Natural killer cell (primary cell): ENCODE results near the gene NAT9. TPM values are rescaled to one million over a fixed set of nuclear protein-coding genes. Genes with fewer than 3 reads are reported as not detected.

Experiments used
- ATAC-seq, 3 donors: fragments of 150-1000 bp in 2 of 3; fragments of 200-7000 bp in 1 of 3; cut with Tn5 transposase; 1 replicate in 1 of 3; 2 replicates in 2 of 3; pipeline ENCODE4 v1.10.0; 2021; ENCODE audit warnings: mild to moderate bottlenecking in 2 of 3, moderate library complexity in 2 of 3
- DNase-seq, 2 donors: peaks; one replicate each; pipeline versions ENCODE4 v3.0.0 to v3.0.0-alpha.2; 2013 to 2021; ENCODE audit warnings: mixed read lengths in 1 of 2
- H3K27ac ChIP-seq: one replicate; pipeline ENCODE4 v1.5.1; 2013; ENCODE audit warnings: mild to moderate bottlenecking, low read length
- H3K27me3 ChIP-seq: one replicate; pipeline ENCODE4 v1.6.1; 2013; ENCODE audit warnings: low read length; ENCODE audit not compliant: control insufficient read depth, insufficient read depth
- H3K36me3 ChIP-seq: one replicate; pipeline ENCODE4 v1.6.1; 2013; ENCODE audit warnings: low read length; ENCODE audit not compliant: control insufficient read depth, insufficient read depth
- H3K4me1 ChIP-seq: one replicate; pipeline ENCODE4 v1.6.1; 2013; ENCODE audit warnings: low read length; ENCODE audit not compliant: control insufficient read depth, insufficient read depth
- H3K4me3 ChIP-seq: one replicate; pipeline ENCODE4 v1.5.1; 2013; ENCODE audit warnings: low read length
- H3K9me3 ChIP-seq: one replicate; pipeline ENCODE4 v1.6.1; 2013; ENCODE audit warnings: low read length; ENCODE audit not compliant: control insufficient read depth, insufficient read depth
- H3K27ac Mint-ChIP-seq, 2 donors: one replicate each; pipeline ENCODE4 v1.8.0; 2022; ENCODE audit warnings: mild to moderate bottlenecking in 2 of 2, mixed read lengths in 2 of 2, moderate library complexity in 1 of 2
- H3K27me3 Mint-ChIP-seq, 2 donors: one replicate each; pipeline ENCODE4 v1.8.0; 2022; ENCODE audit warnings: low read depth in 2 of 2, mixed read lengths in 2 of 2
- H3K36me3 Mint-ChIP-seq: one replicate; pipeline ENCODE4 v1.8.0; 2022; ENCODE audit warnings: mixed read lengths
- H3K4me1 Mint-ChIP-seq, 2 donors: one replicate each; pipeline ENCODE4 v1.8.0; 2022; ENCODE audit warnings: mixed read lengths in 2 of 2
- H3K4me3 Mint-ChIP-seq: one replicate; pipeline ENCODE4 v1.8.0; 2022; ENCODE audit warnings: mild to moderate bottlenecking, moderate library complexity, mixed read lengths
- H3K9me3 Mint-ChIP-seq, 2 donors: one replicate each; pipeline ENCODE4 v1.8.0; 2022; ENCODE audit warnings: mixed read lengths in 2 of 2
- WGBS: methylation state at CpG from one replicate; pipeline ENCODE4 v1.1.7; 2013; ENCODE audit warnings: missing lambda C conversion rate; ENCODE audit not compliant: insufficient coverage; 5-methylcytosine and 5-hydroxymethylcytosine counted together
- intact Hi-C: fragments of 100-400 bp; cut with micrococcal nuclease; formaldehyde crosslinking; loops from one replicate; pipeline ENCODE4 v1.14.2; 2022
- total RNA-seq, 4 donors: library from RNA; stranded (reverse); fragments of 120-200 nt in 1 of 4; gene quantifications; one replicate each; pipeline versions ENCODE4 v1.2.3 to v1.2.4, GENCODE V29; 2013 to 2022
- TF ChIP-seq, protein P1 (sequence below): fragments of 200-600 bp; IDR thresholded peaks from one replicate; pipeline ENCODE4 v1.8.0; 2022; ENCODE audit warnings: antibody characterized with exemption

NAT9 gene
- total RNA-seq, 3 donors from 2014 or later (not counting 1 experiment from before 2014, with no cell fraction given): 20.0 to 27.2 (median 24.8) TPM

GRCh38 chr17:74815067-74815466 is 38.9 kb upstream of the NAT9 start:
- Mint-ChIP-seq H3K27me3 (no peaks in the 10 kb centered on the region), H3K4me1 (peaks cover 6 to 10% of the 10 kb centered on the region in 2 donors), H3K27ac (no peak overlapping the region), H3K36me3 (no peaks in the 10 kb centered on the region), H3K4me3 (no peak overlapping the region), H3K9me3 (no peaks in the 10 kb centered on the region)
- Histone ChIP-seq H3K27ac (no peak overlapping the region), H3K4me3 (no peak overlapping the region), H3K36me3 (peaks cover 32% of the 10 kb centered on the region), H3K9me3 (no peaks in the 10 kb centered on the region), H3K27me3 (no peaks in the 10 kb centered on the region), H3K4me1 (peaks cover 14% of the 10 kb centered on the region)
- WGBS: 98% methylated on average over 7 of the region's 7 CpGs
- TF ChIP-seq, protein P1, sequence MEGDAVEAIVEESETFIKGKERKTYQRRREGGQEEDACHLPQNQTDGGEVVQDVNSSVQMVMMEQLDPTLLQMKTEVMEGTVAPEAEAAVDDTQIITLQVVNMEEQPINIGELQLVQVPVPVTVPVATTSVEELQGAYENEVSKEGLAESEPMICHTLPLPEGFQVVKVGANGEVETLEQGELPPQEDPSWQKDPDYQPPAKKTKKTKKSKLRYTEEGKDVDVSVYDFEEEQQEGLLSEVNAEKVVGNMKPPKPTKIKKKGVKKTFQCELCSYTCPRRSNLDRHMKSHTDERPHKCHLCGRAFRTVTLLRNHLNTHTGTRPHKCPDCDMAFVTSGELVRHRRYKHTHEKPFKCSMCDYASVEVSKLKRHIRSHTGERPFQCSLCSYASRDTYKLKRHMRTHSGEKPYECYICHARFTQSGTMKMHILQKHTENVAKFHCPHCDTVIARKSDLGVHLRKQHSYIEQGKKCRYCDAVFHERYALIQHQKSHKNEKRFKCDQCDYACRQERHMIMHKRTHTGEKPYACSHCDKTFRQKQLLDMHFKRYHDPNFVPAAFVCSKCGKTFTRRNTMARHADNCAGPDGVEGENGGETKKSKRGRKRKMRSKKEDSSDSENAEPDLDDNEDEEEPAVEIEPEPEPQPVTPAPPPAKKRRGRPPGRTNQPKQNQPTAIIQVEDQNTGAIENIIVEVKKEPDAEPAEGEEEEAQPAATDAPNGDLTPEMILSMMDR: no peak
- no peak for ATAC-seq
- intact Hi-C loops: no loop called here
- no peak for DNase-seq

DNA sequence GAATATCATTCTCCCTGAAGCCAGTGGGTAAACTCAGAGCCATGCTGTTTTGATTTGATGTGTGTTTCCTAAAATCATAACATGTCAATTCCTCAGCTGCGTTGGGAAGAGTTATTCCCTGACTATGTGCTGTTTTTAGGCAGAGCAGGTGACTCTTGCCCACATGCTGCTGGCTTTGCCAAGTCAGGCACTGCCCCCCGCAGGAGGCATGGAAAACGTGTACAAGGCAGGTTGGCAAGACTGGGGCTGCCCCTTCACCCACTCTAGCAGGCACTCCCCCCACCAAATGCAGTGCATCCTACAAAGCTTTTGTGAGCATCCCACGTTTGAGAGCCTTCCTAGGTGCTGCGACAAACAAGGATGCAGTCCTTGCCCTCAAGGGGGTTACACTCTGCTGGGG is 38.3 kb upstream of the NAT9 start:
- no peak for ATAC-seq
- Histone ChIP-seq H3K36me3 (peaks cover 26% of the 10 kb centered on the region), H3K4me1 (peaks cover 16% of the 10 kb centered on the region), H3K9me3 (no peaks in the 10 kb centered on the region), H3K27ac (no peak overlapping the region), H3K27me3 (no peaks in the 10 kb centered on the region), H3K4me3 (no peak overlapping the region)
- peak in 1 of 2 donors; percentile 30 for DNase-seq
- Mint-ChIP-seq H3K27ac (no peak overlapping the region), H3K4me1 (peaks cover 6 to 10% of the 10 kb centered on the region in 2 donors), H3K36me3 (no peaks in the 10 kb centered on the region), H3K9me3 (no peaks in the 10 kb centered on the region), H3K4me3 (no peak overlapping the region), H3K27me3 (no peaks in the 10 kb centered on the region)
- WGBS: 86% methylated on average over 5 of the region's 5 CpGs
- TF ChIP-seq, protein P1: no peak
- intact Hi-C loops: no loop called here

DNA sequence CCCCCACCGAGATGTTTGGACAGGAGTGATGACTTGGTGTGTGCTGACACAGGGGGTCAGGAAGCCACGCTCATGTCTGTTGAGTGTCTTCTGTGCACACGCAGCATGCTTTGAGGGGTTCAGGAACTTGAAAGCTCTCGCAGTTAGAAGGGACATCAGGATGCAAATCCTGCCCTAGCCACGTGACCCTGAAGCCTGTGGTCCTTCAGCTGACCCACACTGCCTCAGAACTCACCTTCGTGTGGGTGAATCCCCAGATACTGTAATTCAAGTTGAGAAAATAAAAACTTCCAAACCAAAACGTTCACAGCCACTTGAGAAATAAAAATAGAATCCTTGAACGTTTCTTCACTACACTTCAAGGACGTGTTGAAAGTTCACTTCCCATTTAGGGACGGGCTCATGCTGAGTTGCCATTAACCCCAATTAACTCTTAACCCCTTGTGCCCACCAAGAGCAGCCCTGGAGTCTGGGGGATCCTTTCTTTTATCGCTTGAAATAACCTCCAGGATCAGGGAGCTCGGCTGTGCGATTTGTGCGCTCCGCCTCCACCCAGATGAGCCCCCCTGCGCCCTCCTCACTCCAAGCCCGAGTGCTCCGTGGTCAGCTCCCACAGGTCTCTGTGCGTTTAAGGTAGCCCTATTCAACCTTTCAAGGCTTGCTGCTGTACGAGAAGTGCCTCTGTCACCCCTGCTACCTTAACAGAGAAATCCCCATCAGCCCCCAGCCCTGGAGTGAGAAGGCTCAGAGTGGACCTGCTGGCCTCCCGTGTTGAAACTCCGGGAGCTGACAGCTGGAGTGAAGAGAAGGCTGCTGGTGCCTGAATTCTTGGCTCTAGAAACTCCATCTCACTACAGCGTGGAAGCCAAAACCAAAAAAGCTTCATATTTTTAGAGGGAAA is 36.2 kb upstream of the NAT9 start:
- Mint-ChIP-seq H3K27ac (no peak overlapping the region), H3K4me3 (no peak overlapping the region), H3K9me3 (no peaks in the 10 kb centered on the region), H3K27me3 (no peaks in the 10 kb centered on the region), H3K4me1 (peaks cover 6 to 10% of the 10 kb centered on the region in 2 donors), H3K36me3 (no peaks in the 10 kb centered on the region)
- ATAC-seq (no peak), DNase-seq (no peak)
- Histone ChIP-seq H3K27me3 (no peaks in the 10 kb centered on the region), H3K27ac (no peak overlapping the region), H3K36me3 (peaks cover 18% of the 10 kb centered on the region), H3K9me3 (no peaks in the 10 kb centered on the region), H3K4me1 (peaks cover 19% of the 10 kb centered on the region), H3K4me3 (no peak overlapping the region)
- intact Hi-C loops: no loop called here
- TF ChIP-seq, protein P1: no peak
- 82% methylated on average over 22 of the region's 23 CpGs for WGBS
